ENCODE data around the gene ZNF213. TPM values are rescaled to one million over a fixed set of nuclear protein-coding genes. Genes with fewer than 3 reads are reported as not detected.

ZNF213 gene
- total and polyA plus RNA-seq, 4 donors, result 7.8 to 13.1 (median 11.5) TPM

- H3K4me3 ChIP-seq, result no peak overlapping the region
- DNase-seq (no peak), ATAC-seq (ENCODE audit: insufficient read depth, low FRiP score) (no peak)
- no peak overlapping the region for H3K9ac ChIP-seq (ENCODE audit: insufficient read depth in 1 of 2, low read length in 2 of 2)
- H3K27ac ChIP-seq (ENCODE audit: low read depth in 1 of 2, low read length in 1 of 2), result no peak overlapping the region
- H3K36me3 ChIP-seq (ENCODE audit: control insufficient read depth in 4 of 4, insufficient read depth in 4 of 4, low read length in 4 of 4), result no peaks in the 10 kb centered on the region
- peaks cover 0 to 21% (median 0%) of the 10 kb centered on the region in 4 donors for H3K9me3 ChIP-seq (ENCODE audit: control insufficient read depth in 4 of 4, insufficient read depth in 3 of 4, low read length in 3 of 4)
- no peak for TF ChIP-seq CTCF (IDR thresholded peaks at IDR 0.05; ENCODE audit: control extremely low read depth, extremely low read depth)
- H3K27me3 ChIP-seq (ENCODE audit: control insufficient read depth in 3 of 3, insufficient read depth in 3 of 3, low read length in 2 of 3), result peaks cover 5 to 97% (median 96%) of the 10 kb centered on the region in 3 donors
- 12 to 18% methylated on average over 11 of the region's 11 CpGs for WGBS, 2 donors
- peaks cover 0 to 13% (median 0%) of the 10 kb centered on the region in 5 donors for H3K4me1 ChIP-seq (ENCODE audit: control insufficient read depth in 5 of 5, insufficient read depth in 5 of 5, low read length in 5 of 5)
These were observed 55.0 kb downstream of the ZNF213 start for GRCh38 chr16:3189869-3190268.

- H3K9ac ChIP-seq (ENCODE audit: insufficient read depth in 1 of 2, low read length in 2 of 2), result no peak overlapping the region
- TF ChIP-seq CTCF (IDR thresholded peaks at IDR 0.05; ENCODE audit: control extremely low read depth, extremely low read depth), result no peak
- H3K27ac ChIP-seq (ENCODE audit: low read depth in 1 of 2, low read length in 1 of 2), result no peak overlapping the region
- WGBS, 2 donors, result 10 to 12% methylated on average over 16 of the region's 16 CpGs
- H3K36me3 ChIP-seq (ENCODE audit: control insufficient read depth in 4 of 4, insufficient read depth in 4 of 4, low read length in 4 of 4), result no peaks in the 10 kb centered on the region
- DNase-seq, result no peak
- peaks cover 0 to 24% (median 0%) of the 10 kb centered on the region in 4 donors for H3K9me3 ChIP-seq (ENCODE audit: control insufficient read depth in 4 of 4, insufficient read depth in 3 of 4, low read length in 3 of 4)
- H3K4me1 ChIP-seq (ENCODE audit: control insufficient read depth in 5 of 5, insufficient read depth in 5 of 5, low read length in 5 of 5), result peaks cover 0 to 13% (median 0%) of the 10 kb centered on the region in 5 donors
- H3K27me3 ChIP-seq (ENCODE audit: control insufficient read depth in 3 of 3, insufficient read depth in 3 of 3, low read length in 2 of 3), result peaks cover 6 to 95% (median 88%) of the 10 kb centered on the region in 3 donors
- no peak overlapping the region for H3K4me3 ChIP-seq
- ATAC-seq (ENCODE audit: insufficient read depth, low FRiP score), result no peak
These were observed 56.1 kb downstream of the ZNF213 start for GRCh38 chr16:3190949-3191353.

Small RNA genes within 50 kb of the gene (small RNA-seq; reads per million reads assigned to genes)
- gene RNU1-22P (ENCODE audit: low replicate concordance), result not detected

Other genes with a start within 250 kb of the ZNF213 start
- 10 to 100 TPM; 15.0 to 34.3 TPM for gene FLYWCH1, start 223.1 kb upstream of the ZNF213 start, total RNA-seq
- gene FLYWCH1, start 223.1 kb upstream of the ZNF213 start, polyA plus RNA-seq, result 10 to 100 TPM; 13.3 to 27.7 TPM
- gene KREMEN2, start 170.8 kb upstream of the ZNF213 start, total RNA-seq, result under 1 TPM in 1 of 2 donors, not detected in 1; 0.15 TPM
- gene KREMEN2, start 170.8 kb upstream of the ZNF213 start, polyA plus RNA-seq, result under 1 TPM; 0.06 to 0.14 TPM
- gene PAQR4, start 165.7 kb upstream of the ZNF213 start, total RNA-seq, result 10 to 100 TPM in 1 of 2 donors, 1 to 10 TPM in 1; 4.0 to 21.3 TPM
- gene PAQR4, start 165.7 kb upstream of the ZNF213 start, polyA plus RNA-seq, result 10 to 100 TPM; 10.6 to 15.6 TPM
- gene PKMYT1, start 154.6 kb upstream of the ZNF213 start, total RNA-seq, result 1 to 10 TPM; 2.9 to 5.9 TPM
- 1 to 10 TPM; 4.6 to 9.4 TPM for gene PKMYT1, start 154.6 kb upstream of the ZNF213 start, polyA plus RNA-seq
- gene CLDN9, start 122.1 kb upstream of the ZNF213 start, total RNA-seq, result 1 to 10 TPM; 1.5 to 5.3 TPM
- gene CLDN9, start 122.1 kb upstream of the ZNF213 start, polyA plus RNA-seq, result under 1 TPM; 0.91 to 0.98 TPM
- gene CLDN6, start 116.8 kb upstream of the ZNF213 start, total RNA-seq, result 1 to 10 TPM in 1 of 2 donors, under 1 TPM in 1; 0.92 to 7.1 TPM
- under 1 TPM in 1 of 2 donors, not detected in 1; 0.10 TPM for gene CLDN6, start 116.8 kb upstream of the ZNF213 start, polyA plus RNA-seq
- gene TNFRSF12A, start 114.7 kb upstream of the ZNF213 start, total RNA-seq, result 100 to 1,000 TPM in 1 of 2 donors, 10 to 100 TPM in 1; 19.1 to 107 TPM
- gene TNFRSF12A, start 114.7 kb upstream of the ZNF213 start, polyA plus RNA-seq, result 100 to 1,000 TPM; 132 to 192 TPM
- 10 to 100 TPM; 10.9 to 51.1 TPM for gene HCFC1R1, start 111.1 kb upstream of the ZNF213 start, total RNA-seq
- 100 to 1,000 TPM in 1 of 2 donors, 10 to 100 TPM in 1; 40.4 to 138 TPM for gene HCFC1R1, start 111.1 kb upstream of the ZNF213 start, polyA plus RNA-seq
- gene THOC6, start 111.0 kb upstream of the ZNF213 start, total RNA-seq, result 10 to 100 TPM; 12.7 to 39.9 TPM
- gene THOC6, start 111.0 kb upstream of the ZNF213 start, polyA plus RNA-seq, result 10 to 100 TPM; 40.0 to 58.3 TPM
- gene BICDL2, start 98.1 kb upstream of the ZNF213 start, total RNA-seq, result 10 to 100 TPM; 15.9 to 24.4 TPM
- 10 to 100 TPM; 12.7 to 17.1 TPM for gene BICDL2, start 98.1 kb upstream of the ZNF213 start, polyA plus RNA-seq
- gene MMP25, start 88.5 kb upstream of the ZNF213 start, total RNA-seq, result 10 to 100 TPM in 1 of 2 donors, 1 to 10 TPM in 1; 4.2 to 34.9 TPM
- gene MMP25, start 88.5 kb upstream of the ZNF213 start, polyA plus RNA-seq, result 10 to 100 TPM in 1 of 2 donors, 1 to 10 TPM in 1; 6.2 to 94.4 TPM
- 100 to 1,000 TPM in 1 of 2 donors, 10 to 100 TPM in 1; 83.7 to 153 TPM for gene IL32, start 69.4 kb upstream of the ZNF213 start, total RNA-seq
- gene IL32, start 69.4 kb upstream of the ZNF213 start, polyA plus RNA-seq, result 100 to 1,000 TPM; 247 to 275 TPM
- under 1 TPM in 1 of 2 donors, not detected in 1; 0.21 TPM for gene ZSCAN10, start 35.7 kb upstream of the ZNF213 start, total RNA-seq
- under 1 TPM in 1 of 2 donors, not detected in 1; 0.02 TPM for gene ZSCAN10, start 35.7 kb upstream of the ZNF213 start, polyA plus RNA-seq
- gene ZNF205, start 22.4 kb upstream of the ZNF213 start, total RNA-seq, result 10 to 100 TPM in 1 of 2 donors, 1 to 10 TPM in 1; 9.8 to 12.7 TPM
- gene ZNF205, start 22.4 kb upstream of the ZNF213 start, polyA plus RNA-seq, result 10 to 100 TPM; 10.2 to 33.0 TPM
- gene OR1F1, start 53.2 kb downstream of the ZNF213 start, total RNA-seq, result not detected
- gene OR1F1, start 53.2 kb downstream of the ZNF213 start, polyA plus RNA-seq, result not detected
- gene ZNF200, start 100.1 kb downstream of the ZNF213 start, total RNA-seq, result 1 to 10 TPM; 6.5 to 7.8 TPM
- gene ZNF200, start 100.1 kb downstream of the ZNF213 start, polyA plus RNA-seq, result 1 to 10 TPM; 4.3 to 6.4 TPM
- gene MEFV, start 121.6 kb downstream of the ZNF213 start, total RNA-seq, result 10 to 100 TPM in 1 of 2 donors, 1 to 10 TPM in 1; 4.8 to 11.3 TPM
- 10 to 100 TPM in 1 of 2 donors, 1 to 10 TPM in 1; 1.3 to 21.7 TPM for gene MEFV, start 121.6 kb downstream of the ZNF213 start, polyA plus RNA-seq
- gene ZNF263, start 148.5 kb downstream of the ZNF213 start, total RNA-seq, result 10 to 100 TPM; 27.3 to 48.4 TPM
- gene ZNF263, start 148.5 kb downstream of the ZNF213 start, polyA plus RNA-seq, result 10 to 100 TPM; 13.4 to 23.9 TPM
- 10 to 100 TPM in 1 of 2 donors, 1 to 10 TPM in 1; 4.7 to 11.5 TPM for gene TIGD7, start 170.4 kb downstream of the ZNF213 start, total RNA-seq
- gene TIGD7, start 170.4 kb downstream of the ZNF213 start, polyA plus RNA-seq, result 1 to 10 TPM; 2.9 to 3.1 TPM
- 10 to 100 TPM; 23.8 to 35.1 TPM for gene ZNF75A, start 170.5 kb downstream of the ZNF213 start, total RNA-seq
- 10 to 100 TPM; 11.3 to 19.0 TPM for gene ZNF75A, start 170.5 kb downstream of the ZNF213 start, polyA plus RNA-seq
- under 1 TPM in 1 of 2 donors, not detected in 1; 0.51 TPM for gene OR2C1, start 220.9 kb downstream of the ZNF213 start, total RNA-seq
- gene OR2C1, start 220.9 kb downstream of the ZNF213 start, polyA plus RNA-seq, result under 1 TPM in 1 of 2 donors, not detected in 1; 0.05 TPM